ENCODE data around the gene PALS2.

PALS2 gene

GRCh38 chr7:24591152-24591551, 17.9 kb downstream of the PALS2 start:
- no peak for DNase-seq

GRCh38 chr7:24595671-24596418, 22.6 kb downstream of the PALS2 start:
- DNase-seq: no peak

GRCh38 chr7:24597014-24597413, 23.8 kb downstream of the PALS2 start:
- DNase-seq: no peak

- no peak for DNase-seq
Observed at GRCh38 chr7:24601600-24601999, 28.3 kb downstream of the PALS2 start.

- DNase-seq: no peak
Observed at GRCh38 chr7:24602860-24603456, 29.7 kb downstream of the PALS2 start.

- no peak for DNase-seq
Observed at GRCh38 chr7:24604630-24605029, 31.4 kb downstream of the PALS2 start.

- DNase-seq: no peak
Observed at GRCh38 chr7:24608504-24608903, 35.3 kb downstream of the PALS2 start.

- no peak for DNase-seq
Observed at GRCh38 chr7:24609059-24609458, 35.8 kb downstream of the PALS2 start.

GRCh38 chr7:24609570-24609969, 36.3 kb downstream of the PALS2 start:
- no peak for DNase-seq

GRCh38 chr7:24611130-24611529, 37.9 kb downstream of the PALS2 start:
- no peak for DNase-seq

GRCh38 chr7:24617957-24618616, 44.8 kb downstream of the PALS2 start:
- no peak for DNase-seq

GRCh38 chr7:24619978-24620377, 46.7 kb downstream of the PALS2 start:
- DNase-seq: no peak

GRCh38 chr7:24622646-24623182, 49.5 kb downstream of the PALS2 start:
- DNase-seq: no peak
